CD4-positive, alpha-beta T cell treated with Interferon gamma for 1 hour (primary cell): ENCODE measurements around the gene DNAH3.
A peak's percentile ranks its signal among the peaks of the same experiment; 100 is the strongest.

Experiments
- DNase-seq: peaks from one replicate; pipeline ENCODE4 v3.0.0-alpha.2; 2020

The DNAH3 gene

GRCh38 chr16:20900299-20901067 lies 250.2 kb downstream of the DNAH3 start, which contains the start of the genes DCUN1D3 and LYRM1:
Gene DCUN1D3, minus strand, starts transcription at chr16:20900358. Its CDS starts 37,820 bp downstream, at chr16:20862538.
Gene LYRM1, plus strand, starts transcription at chr16:20900771. Its CDS starts 14,785 bp downstream, at chr16:20915556.
- peak; percentile 93 for DNase-seq

- DNase-seq, result peak; percentile 11
Measured at GRCh38 chr16:20899477-20900298, 251.0 kb downstream of the DNAH3 start.

- no peak for DNase-seq
Measured at GRCh38 chr16:20899071-20899470, 251.6 kb downstream of the DNAH3 start.

GRCh38 chr16:20897922-20898321 lies 252.7 kb downstream of the DNAH3 start:
- DNase-seq, result no peak

- no peak for DNase-seq
Measured at GRCh38 chr16:20897253-20897897, 253.3 kb downstream of the DNAH3 start.

GRCh38 chr16:20894388-20894787 lies 256.3 kb downstream of the DNAH3 start:
- DNase-seq, result no peak

GRCh38 chr16:20889625-20890275 lies 260.9 kb downstream of the DNAH3 start:
- DNase-seq, result no peak

GRCh38 chr16:20887207-20887606 lies 263.4 kb downstream of the DNAH3 start:
- no peak for DNase-seq

- no peak for DNase-seq
Measured at GRCh38 chr16:20886320-20886719, 264.3 kb downstream of the DNAH3 start.

- no peak for DNase-seq
Measured at GRCh38 chr16:20884240-20884556, 266.4 kb downstream of the DNAH3 start.

GRCh38 chr16:20883554-20884239 lies 266.9 kb downstream of the DNAH3 start:
- DNase-seq, result no peak
